ENCODE results near the gene EARS2.

- no peak for TF ChIP-seq CTCF (IDR thresholded peaks at IDR 0.05; ENCODE audit: low read length)
- no peak for TF ChIP-seq EZH2 (IDR thresholded peaks at IDR 0.05; ENCODE audit: borderline replicate concordance, low read length)
Observed at GRCh38 chr16:23527961-23528643, 29.0 kb downstream of the EARS2 start.

Data from OCI-LY1 (cell line).